WTC11 (cell line): ENCODE data around the gene RASAL2.

ENCODE experiments used
- ETV6 ChIP-seq: sonication (generic); formaldehyde crosslinking; IDR thresholded peaks from 2 replicates; pipeline ENCODE4 v1.8.1; 2022; ENCODE audit warnings: mild to moderate bottlenecking, missing genetic modification reagents
- IRF2 ChIP-seq: sonication (generic); formaldehyde crosslinking; IDR thresholded peaks from 2 replicates; pipeline ENCODE4 v1.8.0; 2022; ENCODE audit warnings: low read depth, missing genetic modification reagents, borderline replicate concordance
- MAX ChIP-seq: sonication (generic); formaldehyde crosslinking; IDR thresholded peaks from 2 replicates; pipeline ENCODE4 v1.8.0; 2022; ENCODE audit warnings: mild to moderate bottlenecking, missing genetic modification reagents
- NR1H2 ChIP-seq: sonication (generic); formaldehyde crosslinking; IDR thresholded peaks from 2 replicates; pipeline ENCODE4 v1.9.0; 2021; ENCODE audit warnings: mild to moderate bottlenecking, moderate library complexity, missing genetic modification reagents
- TEAD1 ChIP-seq: sonication (generic); formaldehyde crosslinking; IDR thresholded peaks from 2 replicates; pipeline ENCODE4 v1.8.0; 2022; ENCODE audit warnings: mild to moderate bottlenecking, missing genetic modification reagents
- TP53 ChIP-seq: sonication (generic); formaldehyde crosslinking; IDR thresholded peaks from 2 replicates; pipeline ENCODE4 v1.8.1; 2023; ENCODE audit warnings: mild to moderate bottlenecking, missing genetic modification reagents
- TF ChIP-seq, protein P1 (sequence below): fragments of 200-600 bp; IDR thresholded peaks from 2 replicates; pipeline ENCODE4 v1.8.0; 2022; ENCODE audit warnings: antibody characterized with exemption
- TF ChIP-seq, protein P2 (sequence below): sonication (generic); formaldehyde crosslinking; IDR thresholded peaks from 2 replicates; pipeline ENCODE4 v1.8.1; 2022; ENCODE audit warnings: mild to moderate bottlenecking, missing genetic modification reagents, moderate library complexity, borderline replicate concordance
- TF ChIP-seq, protein P3 (sequence below): sonication (generic); formaldehyde crosslinking; IDR thresholded peaks from 2 replicates; pipeline ENCODE4 v1.8.1; 2023; ENCODE audit warnings: mild to moderate bottlenecking, missing genetic modification reagents, borderline replicate concordance

- TF ChIP-seq NR1H2 (CRISPR knock-in tag) (no peak), TEAD1 (CRISPR knock-in tag) (no peak), MAX (CRISPR knock-in tag) (no peak), ETV6 (no peak), IRF2 (CRISPR knock-in tag) (no peak), TP53 (CRISPR knock-in tag) (no peak)
- TF ChIP-seq, protein P1, sequence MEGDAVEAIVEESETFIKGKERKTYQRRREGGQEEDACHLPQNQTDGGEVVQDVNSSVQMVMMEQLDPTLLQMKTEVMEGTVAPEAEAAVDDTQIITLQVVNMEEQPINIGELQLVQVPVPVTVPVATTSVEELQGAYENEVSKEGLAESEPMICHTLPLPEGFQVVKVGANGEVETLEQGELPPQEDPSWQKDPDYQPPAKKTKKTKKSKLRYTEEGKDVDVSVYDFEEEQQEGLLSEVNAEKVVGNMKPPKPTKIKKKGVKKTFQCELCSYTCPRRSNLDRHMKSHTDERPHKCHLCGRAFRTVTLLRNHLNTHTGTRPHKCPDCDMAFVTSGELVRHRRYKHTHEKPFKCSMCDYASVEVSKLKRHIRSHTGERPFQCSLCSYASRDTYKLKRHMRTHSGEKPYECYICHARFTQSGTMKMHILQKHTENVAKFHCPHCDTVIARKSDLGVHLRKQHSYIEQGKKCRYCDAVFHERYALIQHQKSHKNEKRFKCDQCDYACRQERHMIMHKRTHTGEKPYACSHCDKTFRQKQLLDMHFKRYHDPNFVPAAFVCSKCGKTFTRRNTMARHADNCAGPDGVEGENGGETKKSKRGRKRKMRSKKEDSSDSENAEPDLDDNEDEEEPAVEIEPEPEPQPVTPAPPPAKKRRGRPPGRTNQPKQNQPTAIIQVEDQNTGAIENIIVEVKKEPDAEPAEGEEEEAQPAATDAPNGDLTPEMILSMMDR, result no peak
- TF ChIP-seq, protein P2, sequence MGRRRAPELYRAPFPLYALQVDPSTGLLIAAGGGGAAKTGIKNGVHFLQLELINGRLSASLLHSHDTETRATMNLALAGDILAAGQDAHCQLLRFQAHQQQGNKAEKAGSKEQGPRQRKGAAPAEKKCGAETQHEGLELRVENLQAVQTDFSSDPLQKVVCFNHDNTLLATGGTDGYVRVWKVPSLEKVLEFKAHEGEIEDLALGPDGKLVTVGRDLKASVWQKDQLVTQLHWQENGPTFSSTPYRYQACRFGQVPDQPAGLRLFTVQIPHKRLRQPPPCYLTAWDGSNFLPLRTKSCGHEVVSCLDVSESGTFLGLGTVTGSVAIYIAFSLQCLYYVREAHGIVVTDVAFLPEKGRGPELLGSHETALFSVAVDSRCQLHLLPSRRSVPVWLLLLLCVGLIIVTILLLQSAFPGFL, result no peak
- TF ChIP-seq, protein P3, sequence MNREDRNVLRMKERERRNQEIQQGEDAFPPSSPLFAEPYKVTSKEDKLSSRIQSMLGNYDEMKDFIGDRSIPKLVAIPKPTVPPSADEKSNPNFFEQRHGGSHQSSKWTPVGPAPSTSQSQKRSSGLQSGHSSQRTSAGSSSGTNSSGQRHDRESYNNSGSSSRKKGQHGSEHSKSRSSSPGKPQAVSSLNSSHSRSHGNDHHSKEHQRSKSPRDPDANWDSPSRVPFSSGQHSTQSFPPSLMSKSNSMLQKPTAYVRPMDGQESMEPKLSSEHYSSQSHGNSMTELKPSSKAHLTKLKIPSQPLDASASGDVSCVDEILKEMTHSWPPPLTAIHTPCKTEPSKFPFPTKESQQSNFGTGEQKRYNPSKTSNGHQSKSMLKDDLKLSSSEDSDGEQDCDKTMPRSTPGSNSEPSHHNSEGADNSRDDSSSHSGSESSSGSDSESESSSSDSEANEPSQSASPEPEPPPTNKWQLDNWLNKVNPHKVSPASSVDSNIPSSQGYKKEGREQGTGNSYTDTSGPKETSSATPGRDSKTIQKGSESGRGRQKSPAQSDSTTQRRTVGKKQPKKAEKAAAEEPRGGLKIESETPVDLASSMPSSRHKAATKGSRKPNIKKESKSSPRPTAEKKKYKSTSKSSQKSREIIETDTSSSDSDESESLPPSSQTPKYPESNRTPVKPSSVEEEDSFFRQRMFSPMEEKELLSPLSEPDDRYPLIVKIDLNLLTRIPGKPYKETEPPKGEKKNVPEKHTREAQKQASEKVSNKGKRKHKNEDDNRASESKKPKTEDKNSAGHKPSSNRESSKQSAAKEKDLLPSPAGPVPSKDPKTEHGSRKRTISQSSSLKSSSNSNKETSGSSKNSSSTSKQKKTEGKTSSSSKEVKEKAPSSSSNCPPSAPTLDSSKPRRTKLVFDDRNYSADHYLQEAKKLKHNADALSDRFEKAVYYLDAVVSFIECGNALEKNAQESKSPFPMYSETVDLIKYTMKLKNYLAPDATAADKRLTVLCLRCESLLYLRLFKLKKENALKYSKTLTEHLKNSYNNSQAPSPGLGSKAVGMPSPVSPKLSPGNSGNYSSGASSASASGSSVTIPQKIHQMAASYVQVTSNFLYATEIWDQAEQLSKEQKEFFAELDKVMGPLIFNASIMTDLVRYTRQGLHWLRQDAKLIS (CRISPR knock-in tag), result no peak
Measured at GRCh38 chr1:178483251-178483957, 389.5 kb downstream of the RASAL2 start.
